Smooth muscle cell (in vitro differentiated cells): Measurements from ENCODE around the gene EPB41L4B. TPM values are rescaled to one million over a fixed set of nuclear protein-coding genes. Genes with fewer than 3 reads are reported as not detected.

Experiments used
- DNase-seq: peaks from one replicate; lab custom pipeline; 2025; ENCODE audit not compliant: unreplicated experiment; lab: John Stamatoyannopoulos, UW
- H2AFZ ChIP-seq: fragments of 200-600 bp; sonication (generic); 2 replicates; pipeline ENCODE4 v1.6.0; 2016; ENCODE audit warnings: antibody characterized with exemption, low read depth, mild to moderate bottlenecking
- H3F3A ChIP-seq: fragments of 200-600 bp; sonication (generic); 2 replicates; pipeline ENCODE4 v1.6.0; 2017; ENCODE audit warnings: antibody characterized with exemption, low read depth
- H3K27ac ChIP-seq: fragments of 200-600 bp; sonication (generic); 2 replicates; pipeline ENCODE4 v1.5.1; 2016; ENCODE audit warnings: low read depth, mild to moderate bottlenecking
- H3K27me3 ChIP-seq: fragments of 200-600 bp; sonication (generic); 2 replicates; pipeline ENCODE4 v1.6.1; 2016; ENCODE audit warnings: low read depth, mild to moderate bottlenecking
- H3K36me3 ChIP-seq: fragments of 200-600 bp; sonication (generic); 2 replicates; pipeline ENCODE4 v1.5.1; 2016; ENCODE audit warnings: low read depth
- H3K4me1 ChIP-seq: fragments of 200-600 bp; sonication (generic); 2 replicates; pipeline ENCODE4 v1.5.1; 2016; ENCODE audit warnings: low read depth
- H3K4me2 ChIP-seq: fragments of 200-600 bp; sonication (generic); 2 replicates; pipeline ENCODE4 v1.6.0; 2016; ENCODE audit warnings: mild to moderate bottlenecking
- H3K4me3 ChIP-seq: fragments of 200-600 bp; sonication (generic); 2 replicates; pipeline ENCODE4 v1.5.1; 2016; ENCODE audit warnings: mild to moderate bottlenecking
- H3K79me2 ChIP-seq: fragments of 200-600 bp; sonication (generic); 2 replicates; pipeline ENCODE4 v1.6.0; 2016; ENCODE audit warnings: low read depth, mild to moderate bottlenecking
- H3K9ac ChIP-seq: fragments of 200-600 bp; sonication (generic); 2 replicates; pipeline ENCODE4 v1.6.0; 2016; ENCODE audit warnings: low read depth
- H3K9me3 ChIP-seq: fragments of 200-600 bp; sonication (generic); replicated peaks from 2 replicates; pipeline ENCODE4 v1.5.1; 2016; ENCODE audit warnings: low read depth
- H4K20me1 ChIP-seq: fragments of 200-600 bp; sonication (generic); 2 replicates; pipeline ENCODE4 v1.6.0; 2016; ENCODE audit warnings: low read depth
- WGBS: methylation state at CpG from one replicate; pipeline ENCODE4 v1.1.7; 2016; ENCODE audit warnings: low lambda C conversion rate; 5-methylcytosine and 5-hydroxymethylcytosine counted together
- polyA plus RNA-seq: library from polyadenylated mRNA; unstranded; fragments of >200 nt; fragmentation: Nextera tagmentation; extraction: Ambion mirVana; gene quantifications from 2 replicates; pipeline ENCODE4 v1.2.1, GENCODE V29; 2016
- total RNA-seq: library from RNA; depleted of rRNA; stranded (reverse); fragments of >200 nt; gene quantifications from 2 replicates; pipeline ENCODE4 v1.2.3, GENCODE V29; 2014
- TF ChIP-seq, protein P1 (sequence below): fragments of 200-600 bp; sonication (generic); IDR thresholded peaks from 2 replicates; pipeline ENCODE4 v1.5.1; 2017; ENCODE audit warnings: borderline replicate concordance, mild to moderate bottlenecking, antibody characterized with exemption; ENCODE audit not compliant: insufficient read depth, poor library complexity, severe bottlenecking

EPB41L4B gene
- total and polyA plus RNA-seq, 2 experiments from 2014 or later: 0.74 to 2.5 TPM

DNA sequence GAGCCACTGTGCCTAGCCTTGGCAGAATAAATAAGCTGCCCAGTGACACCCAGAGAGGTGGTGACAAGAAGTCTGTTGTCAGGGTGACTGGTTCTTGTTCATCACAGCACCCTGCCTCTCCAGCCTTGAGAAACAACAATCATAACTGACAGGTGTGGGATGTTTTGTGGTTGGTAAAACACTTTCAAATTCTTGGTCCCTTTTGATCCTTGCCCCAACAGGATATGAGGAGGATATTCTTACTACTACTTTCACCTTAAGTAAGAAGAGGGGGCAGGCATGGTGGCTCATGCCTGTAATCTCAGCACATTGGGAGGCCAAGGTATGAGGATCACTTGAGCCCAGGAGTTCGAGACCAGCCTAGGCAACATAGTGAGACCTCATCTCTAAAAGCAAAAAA, 139.6 kb downstream of the EPB41L4B start:
- WGBS: 96% methylated on average over 1 of the region's 1 CpG
- no peak overlapping the region for H2AFZ ChIP-seq
- H3K27me3 ChIP-seq: peaks cover 6% of the 10 kb centered on the region
- no peak overlapping the region for H3K9ac ChIP-seq
- H4K20me1 ChIP-seq: no peaks in the 10 kb centered on the region
- H3K79me2 ChIP-seq: no peaks in the 10 kb centered on the region
- H3K9me3 ChIP-seq: no peaks in the 10 kb centered on the region
- TF ChIP-seq, protein P1, sequence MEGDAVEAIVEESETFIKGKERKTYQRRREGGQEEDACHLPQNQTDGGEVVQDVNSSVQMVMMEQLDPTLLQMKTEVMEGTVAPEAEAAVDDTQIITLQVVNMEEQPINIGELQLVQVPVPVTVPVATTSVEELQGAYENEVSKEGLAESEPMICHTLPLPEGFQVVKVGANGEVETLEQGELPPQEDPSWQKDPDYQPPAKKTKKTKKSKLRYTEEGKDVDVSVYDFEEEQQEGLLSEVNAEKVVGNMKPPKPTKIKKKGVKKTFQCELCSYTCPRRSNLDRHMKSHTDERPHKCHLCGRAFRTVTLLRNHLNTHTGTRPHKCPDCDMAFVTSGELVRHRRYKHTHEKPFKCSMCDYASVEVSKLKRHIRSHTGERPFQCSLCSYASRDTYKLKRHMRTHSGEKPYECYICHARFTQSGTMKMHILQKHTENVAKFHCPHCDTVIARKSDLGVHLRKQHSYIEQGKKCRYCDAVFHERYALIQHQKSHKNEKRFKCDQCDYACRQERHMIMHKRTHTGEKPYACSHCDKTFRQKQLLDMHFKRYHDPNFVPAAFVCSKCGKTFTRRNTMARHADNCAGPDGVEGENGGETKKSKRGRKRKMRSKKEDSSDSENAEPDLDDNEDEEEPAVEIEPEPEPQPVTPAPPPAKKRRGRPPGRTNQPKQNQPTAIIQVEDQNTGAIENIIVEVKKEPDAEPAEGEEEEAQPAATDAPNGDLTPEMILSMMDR: no peak
- no peak overlapping the region for H3K4me2 ChIP-seq
- no peaks in the 10 kb centered on the region for H3K36me3 ChIP-seq
- no peak overlapping the region for H3K4me3 ChIP-seq
- H3K4me1 ChIP-seq: no peaks in the 10 kb centered on the region
- H3K27ac ChIP-seq: no peak overlapping the region
- H3F3A ChIP-seq: no peaks in the 10 kb centered on the region
- DNase-seq: no peak

DNA sequence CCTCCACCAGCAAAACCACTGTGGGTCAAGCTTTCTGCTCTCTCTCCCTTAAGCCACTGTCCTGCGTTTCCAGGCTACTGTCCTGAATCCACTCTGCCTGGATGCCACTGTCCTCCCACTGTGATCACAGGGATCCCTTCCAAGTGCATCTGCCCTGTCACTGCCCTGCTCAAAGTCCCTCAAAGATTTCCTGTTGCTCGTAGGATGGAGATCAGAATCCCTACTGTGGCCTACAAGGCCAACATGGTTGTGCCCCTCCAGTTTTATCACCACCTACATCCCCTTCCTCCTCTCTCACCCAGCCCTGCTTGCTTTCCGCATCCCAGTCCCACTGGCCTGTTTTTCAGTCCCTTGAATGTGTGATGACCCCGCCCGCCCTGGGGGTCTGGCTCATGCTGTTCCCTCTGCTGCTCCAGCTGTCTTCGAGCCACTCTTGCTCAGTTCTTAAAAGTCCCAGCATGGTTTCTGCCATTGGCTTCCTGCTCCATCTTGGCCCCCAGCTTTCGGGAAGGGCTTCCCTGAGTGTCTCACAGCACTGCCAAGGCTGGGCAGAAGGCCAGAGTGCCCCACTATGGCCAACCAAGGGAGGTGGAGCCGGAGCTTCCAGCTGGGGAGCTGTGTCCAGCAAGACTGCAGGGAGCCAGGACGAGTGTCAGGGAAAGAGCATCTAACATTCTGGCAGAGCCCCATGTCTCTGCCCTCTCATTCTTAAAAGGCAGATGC, 140.9 kb downstream of the EPB41L4B start:
- Histone ChIP-seq H2AFZ (no peak overlapping the region), H3K79me2 (no peaks in the 10 kb centered on the region), H3K36me3 (no peaks in the 10 kb centered on the region), H3F3A (no peaks in the 10 kb centered on the region), H3K27ac (no peak overlapping the region), H3K4me1 (no peaks in the 10 kb centered on the region), H4K20me1 (no peaks in the 10 kb centered on the region), H3K9me3 (no peaks in the 10 kb centered on the region), H3K4me3 (no peak overlapping the region), H3K27me3 (peaks cover 6% of the 10 kb centered on the region), H3K4me2 (no peak overlapping the region), H3K9ac (no peak overlapping the region)
- 86% methylated on average over 9 of the region's 9 CpGs for WGBS
- TF ChIP-seq, protein P1: no peak
- DNase-seq: no peak

DNA sequence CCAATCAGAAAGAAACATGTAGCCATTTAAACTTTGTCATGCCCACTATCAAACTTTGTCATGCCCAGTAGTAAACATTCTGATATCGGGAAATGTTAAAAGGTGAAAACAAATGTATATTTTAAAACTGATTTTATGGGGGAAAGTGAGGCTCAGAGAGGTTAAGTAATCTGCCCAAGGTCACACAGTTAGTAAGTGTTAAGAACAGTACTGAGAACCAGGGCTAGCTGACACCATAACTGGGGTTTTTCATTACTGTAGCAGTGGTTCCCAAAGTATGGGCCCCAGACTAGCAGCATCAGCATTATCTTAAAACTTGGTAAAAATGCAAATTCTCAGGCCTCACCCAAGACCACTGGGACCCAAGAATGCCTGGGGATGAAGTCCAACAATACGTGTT, 143.9 kb downstream of the EPB41L4B start:
- Histone ChIP-seq H3F3A (no peaks in the 10 kb centered on the region), H3K9ac (no peak overlapping the region), H4K20me1 (no peaks in the 10 kb centered on the region), H3K4me2 (no peak overlapping the region), H3K79me2 (no peaks in the 10 kb centered on the region), H3K27ac (no peak overlapping the region), H3K4me1 (no peaks in the 10 kb centered on the region), H3K4me3 (no peak overlapping the region), H3K9me3 (no peaks in the 10 kb centered on the region), H3K36me3 (no peaks in the 10 kb centered on the region), H2AFZ (no peak overlapping the region), H3K27me3 (peaks cover 6% of the 10 kb centered on the region)
- TF ChIP-seq, protein P1: no peak
- no peak for DNase-seq
- WGBS: 92% methylated on average over 2 of the region's 2 CpGs

DNA sequence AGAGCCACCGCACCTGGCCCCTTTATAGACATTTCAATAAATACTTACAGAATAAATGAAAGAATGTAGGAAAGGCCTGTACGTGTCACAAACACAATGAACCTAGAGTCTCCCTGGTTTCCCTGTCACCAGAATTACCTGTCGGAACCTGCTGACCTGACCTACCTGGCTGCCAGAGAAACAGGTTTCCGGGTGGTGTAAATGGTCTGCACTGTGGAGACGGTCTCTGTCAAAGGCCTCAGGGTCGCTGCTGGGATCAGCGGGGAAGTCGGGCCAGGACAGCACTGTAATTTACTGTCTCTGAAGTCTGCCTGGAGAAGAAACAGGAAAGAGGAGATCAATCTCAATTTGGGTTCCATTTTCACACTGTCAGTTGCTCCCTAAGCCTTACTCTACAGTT, 144.5 kb downstream of the EPB41L4B start:
- H3K27me3 ChIP-seq: peaks cover 6% of the 10 kb centered on the region
- H3K4me1 ChIP-seq: no peaks in the 10 kb centered on the region
- H3K27ac ChIP-seq: no peak overlapping the region
- 64% methylated on average over 8 of the region's 8 CpGs for WGBS
- no peaks in the 10 kb centered on the region for H3K9me3 ChIP-seq
- H3K4me2 ChIP-seq: no peak overlapping the region
- no peak overlapping the region for H3K4me3 ChIP-seq
- no peaks in the 10 kb centered on the region for H3F3A ChIP-seq
- TF ChIP-seq, protein P1: no peak
- no peak overlapping the region for H2AFZ ChIP-seq
- H3K79me2 ChIP-seq: no peaks in the 10 kb centered on the region
- DNase-seq: no peak
- H3K9ac ChIP-seq: no peak overlapping the region
- no peaks in the 10 kb centered on the region for H3K36me3 ChIP-seq
- H4K20me1 ChIP-seq: no peaks in the 10 kb centered on the region
